SU-DHL-6 (cell line): ENCODE measurements around the gene GMDS.

Experiments used
- H2AFZ ChIP-seq: fragments of 200-600 bp; sonication (generic); 2 replicates; pipeline ENCODE4 v1.6.1; 2014; ENCODE audit warnings: low read depth, mild to moderate bottlenecking, moderate library complexity, mixed read lengths, antibody characterized with exemption, low read length; ENCODE audit not compliant: severe bottlenecking
- H3F3A ChIP-seq: fragments of 200-600 bp; shearing (Covaris generic); 2 replicates; pipeline ENCODE4 v1.6.0; 2016; ENCODE audit warnings: antibody characterized with exemption, mild to moderate bottlenecking; ENCODE audit not compliant: insufficient read depth
- H3K27ac ChIP-seq: fragments of 200-600 bp; sonication (generic); 2 replicates; pipeline ENCODE4 v1.5.1; 2016; ENCODE audit warnings: low read depth, mild to moderate bottlenecking, low read length, moderate library complexity, mixed read lengths
- H3K27me3 ChIP-seq: fragments of 200-600 bp; sonication (generic), shearing (Covaris generic); 2 replicates; pipeline ENCODE4 v1.6.0; 2014; ENCODE audit warnings: mild to moderate bottlenecking, low read length
- H3K36me3 ChIP-seq: fragments of 200-600 bp; sonication (generic); 2 replicates; pipeline ENCODE4 v1.6.1; 2014; ENCODE audit warnings: mild to moderate bottlenecking, low read length, mixed read lengths
- H3K4me2 ChIP-seq: fragments of 300-600, 200-600 bp; shearing (Covaris generic), sonication (generic); 2 replicates; pipeline ENCODE4 v1.6.0; 2014; ENCODE audit warnings: low read length, low read depth, mild to moderate bottlenecking; ENCODE audit not compliant: poor library complexity, severe bottlenecking
- H3K4me3 ChIP-seq: fragments of 200-600 bp; sonication (generic); 2 replicates; pipeline ENCODE4 v1.5.1; 2014; ENCODE audit warnings: antibody characterized with exemption, low read length, mild to moderate bottlenecking, mixed read lengths; ENCODE audit not compliant: insufficient read depth, poor library complexity, severe bottlenecking
- H3K79me2 ChIP-seq: fragments of 200-600 bp; sonication (generic); 2 replicates; pipeline ENCODE4 v1.6.1; 2014; ENCODE audit warnings: mild to moderate bottlenecking, low read length, moderate library complexity; ENCODE audit not compliant: insufficient read depth
- H3K9ac ChIP-seq: fragments of 200-600 bp; sonication (generic); 2 replicates; pipeline ENCODE4 v1.7.0; 2014; ENCODE audit warnings: mild to moderate bottlenecking, low read length
- H3K9me2 ChIP-seq: fragments of 200-600 bp; sonication (generic); replicated peaks from 2 replicates; pipeline ENCODE4 v1.6.1; 2014; ENCODE audit warnings: low read length; ENCODE audit not compliant: insufficient read depth
- H3K9me3 ChIP-seq: fragments of 200-600 bp; sonication (generic); 2 replicates; pipeline ENCODE4 v1.6.1; 2014; ENCODE audit warnings: low read length, mixed read lengths; ENCODE audit not compliant: insufficient read depth
- H4K20me1 ChIP-seq: fragments of 200-600 bp; sonication (generic); 2 replicates; pipeline ENCODE4 v1.6.1; 2014; ENCODE audit warnings: low read depth, mild to moderate bottlenecking, antibody characterized with exemption, low read length, moderate library complexity, mixed read lengths
- CTCF ChIP-seq: fragments of 200-600 bp; sonication (generic); IDR thresholded peaks from one replicate; pipeline ENCODE4 v1.5.1; 2017; ENCODE audit warnings: antibody characterized with exemption, mild to moderate bottlenecking, low read length, moderate library complexity; ENCODE audit not compliant: insufficient read depth, poor library complexity, severe bottlenecking
- EZH2phosphoT487 ChIP-seq: fragments of 200-600 bp; sonication (generic), shearing (Covaris generic); conservative IDR thresholded peaks from 2 replicates; pipeline ENCODE4 v1.6.1; 2018; ENCODE audit warnings: mild to moderate bottlenecking, antibody characterized with exemption, low read length, moderate library complexity, mixed read lengths

Gene GMDS

GRCh38 chr6:1716396-1716795, 529.0 kb downstream of the GMDS start:
- Histone ChIP-seq H3K4me2 (no peak overlapping the region), H3K36me3 (no peaks in the 10 kb centered on the region), H4K20me1 (no peaks in the 10 kb centered on the region), H3K27ac (no peak overlapping the region), H3K9me3 (no peaks in the 10 kb centered on the region), H3K9ac (no peak overlapping the region), H3K9me2 (no peaks in the 10 kb centered on the region), H3K4me3 (no peak overlapping the region), H3K27me3 (no peaks in the 10 kb centered on the region), H3F3A (no peaks in the 10 kb centered on the region), H3K79me2 (no peaks in the 10 kb centered on the region), H2AFZ (no peak overlapping the region)
- TF ChIP-seq CTCF = no peak

- Histone ChIP-seq H3K9me2 (no peaks in the 10 kb centered on the region), H3K9ac (no peak overlapping the region), H3K4me3 (no peak overlapping the region), H3F3A (no peaks in the 10 kb centered on the region), H3K9me3 (no peaks in the 10 kb centered on the region), H3K36me3 (no peaks in the 10 kb centered on the region), H3K4me2 (no peak overlapping the region), H3K79me2 (no peaks in the 10 kb centered on the region), H4K20me1 (no peaks in the 10 kb centered on the region), H2AFZ (no peak overlapping the region), H3K27ac (no peak overlapping the region), H3K27me3 (no peaks in the 10 kb centered on the region)
- TF ChIP-seq EZH2phosphoT487 (no peak), CTCF (no peak)
Measured at GRCh38 chr6:1715336-1715735, 530.1 kb downstream of the GMDS start.

- H3K9me2 ChIP-seq = no peaks in the 10 kb centered on the region
- H3F3A ChIP-seq = no peaks in the 10 kb centered on the region
- no peaks in the 10 kb centered on the region for H3K36me3 ChIP-seq
- no peak overlapping the region for H3K9ac ChIP-seq
- no peak overlapping the region for H3K4me3 ChIP-seq
- no peak overlapping the region for H3K27ac ChIP-seq
- no peaks in the 10 kb centered on the region for H3K27me3 ChIP-seq
- TF ChIP-seq EZH2phosphoT487 = no peak
- no peak for TF ChIP-seq CTCF
- H4K20me1 ChIP-seq = no peaks in the 10 kb centered on the region
- H3K4me2 ChIP-seq = no peak overlapping the region
- H2AFZ ChIP-seq = no peak overlapping the region
- H3K79me2 ChIP-seq = no peaks in the 10 kb centered on the region
- no peaks in the 10 kb centered on the region for H3K9me3 ChIP-seq
Measured at GRCh38 chr6:1714654-1715053, 530.8 kb downstream of the GMDS start.
